HG03060 (cell line): ENCODE measurements around the gene LARP7.
"Not testable (repeated sequence)": the region's sequence is repeated elsewhere in the genome, so short reads cannot be mapped to it uniquely, and the experiment has no call there.

Experiments
- ATAC-seq: cut with Tn5 transposase; IDR thresholded peaks from one replicate; pipeline ENCODE4 v1.9.1; 2021; ENCODE audit warnings: low read depth, moderate number of reproducible peaks; ENCODE audit not compliant: unreplicated experiment

Gene LARP7

GRCh38 chr4:112649055-112649408 lies 12.1 kb downstream of the LARP7 start:
- ATAC-seq = no peak

GRCh38 chr4:112650332-112650731 lies 13.4 kb downstream of the LARP7 start:
- ATAC-seq = no peak

GRCh38 chr4:112651641-112652040 lies 14.7 kb downstream of the LARP7 start:
- ATAC-seq = no peak

GRCh38 chr4:112652216-112652615 lies 15.3 kb downstream of the LARP7 start:
- ATAC-seq = no peak

- ATAC-seq = no peak
These were observed 18.3 kb downstream of the LARP7 start for GRCh38 chr4:112655270-112655669.

- ATAC-seq = not testable (repeated sequence)
These were observed 19.2 kb downstream of the LARP7 start for GRCh38 chr4:112656115-112656514.

GRCh38 chr4:112664611-112665010 lies 27.7 kb downstream of the LARP7 start:
- no peak for ATAC-seq

GRCh38 chr4:112668131-112668530 lies 31.2 kb downstream of the LARP7 start:
- no peak for ATAC-seq

GRCh38 chr4:112673076-112673475 lies 36.1 kb downstream of the LARP7 start:
- ATAC-seq = no peak

- no peak for ATAC-seq
These were observed 36.7 kb downstream of the LARP7 start for GRCh38 chr4:112673686-112674085.

- no peak for ATAC-seq
These were observed 37.4 kb downstream of the LARP7 start for GRCh38 chr4:112674376-112674775.

GRCh38 chr4:112677519-112678091 lies 40.7 kb downstream of the LARP7 start:
- no peak for ATAC-seq

GRCh38 chr4:112680996-112681395 lies 44.1 kb downstream of the LARP7 start:
- ATAC-seq = no peak

GRCh38 chr4:112693507-112693906 lies 56.6 kb downstream of the LARP7 start:
- ATAC-seq = no peak

- ATAC-seq = no peak
These were observed 63.7 kb downstream of the LARP7 start for GRCh38 chr4:112700679-112701078.

GRCh38 chr4:112702892-112703291 lies 65.9 kb downstream of the LARP7 start:
- no peak for ATAC-seq

- no peak for ATAC-seq
These were observed 67.4 kb downstream of the LARP7 start for GRCh38 chr4:112704322-112704721.

- no peak for ATAC-seq
These were observed 68.3 kb downstream of the LARP7 start for GRCh38 chr4:112704991-112705845.

- ATAC-seq = not testable (repeated sequence)
These were observed 69.2 kb downstream of the LARP7 start for GRCh38 chr4:112705891-112706839.

- no peak for ATAC-seq
These were observed 69.9 kb downstream of the LARP7 start for GRCh38 chr4:112706840-112707207.
